SU-DHL-6 (cell line): Measurements from ENCODE around the gene PRICKLE2.

Experiments
- H2AFZ ChIP-seq: fragments of 200-600 bp; sonication (generic); 2 replicates; pipeline ENCODE4 v1.6.1; 2014; ENCODE audit warnings: low read depth, mild to moderate bottlenecking, moderate library complexity, mixed read lengths, antibody characterized with exemption, low read length; ENCODE audit not compliant: severe bottlenecking
- H3F3A ChIP-seq: fragments of 200-600 bp; shearing (Covaris generic); 2 replicates; pipeline ENCODE4 v1.6.0; 2016; ENCODE audit warnings: antibody characterized with exemption, mild to moderate bottlenecking; ENCODE audit not compliant: insufficient read depth
- H3K27ac ChIP-seq: fragments of 200-600 bp; sonication (generic); 2 replicates; pipeline ENCODE4 v1.5.1; 2016; ENCODE audit warnings: low read depth, mild to moderate bottlenecking, low read length, moderate library complexity, mixed read lengths
- H3K27me3 ChIP-seq: fragments of 200-600 bp; sonication (generic), shearing (Covaris generic); 2 replicates; pipeline ENCODE4 v1.6.0; 2014; ENCODE audit warnings: mild to moderate bottlenecking, low read length
- H3K36me3 ChIP-seq: fragments of 200-600 bp; sonication (generic); 2 replicates; pipeline ENCODE4 v1.6.1; 2014; ENCODE audit warnings: mild to moderate bottlenecking, low read length, mixed read lengths
- H3K4me2 ChIP-seq: fragments of 300-600, 200-600 bp; shearing (Covaris generic), sonication (generic); 2 replicates; pipeline ENCODE4 v1.6.0; 2014; ENCODE audit warnings: low read length, low read depth, mild to moderate bottlenecking; ENCODE audit not compliant: poor library complexity, severe bottlenecking
- H3K4me3 ChIP-seq: fragments of 200-600 bp; sonication (generic); 2 replicates; pipeline ENCODE4 v1.5.1; 2014; ENCODE audit warnings: antibody characterized with exemption, low read length, mild to moderate bottlenecking, mixed read lengths; ENCODE audit not compliant: insufficient read depth, poor library complexity, severe bottlenecking
- H3K79me2 ChIP-seq: fragments of 200-600 bp; sonication (generic); 2 replicates; pipeline ENCODE4 v1.6.1; 2014; ENCODE audit warnings: mild to moderate bottlenecking, low read length, moderate library complexity; ENCODE audit not compliant: insufficient read depth
- H3K9ac ChIP-seq: fragments of 200-600 bp; sonication (generic); 2 replicates; pipeline ENCODE4 v1.7.0; 2014; ENCODE audit warnings: mild to moderate bottlenecking, low read length
- H3K9me2 ChIP-seq: fragments of 200-600 bp; sonication (generic); replicated peaks from 2 replicates; pipeline ENCODE4 v1.6.1; 2014; ENCODE audit warnings: low read length; ENCODE audit not compliant: insufficient read depth
- H3K9me3 ChIP-seq: fragments of 200-600 bp; sonication (generic); 2 replicates; pipeline ENCODE4 v1.6.1; 2014; ENCODE audit warnings: low read length, mixed read lengths; ENCODE audit not compliant: insufficient read depth
- H4K20me1 ChIP-seq: fragments of 200-600 bp; sonication (generic); 2 replicates; pipeline ENCODE4 v1.6.1; 2014; ENCODE audit warnings: low read depth, mild to moderate bottlenecking, antibody characterized with exemption, low read length, moderate library complexity, mixed read lengths
- EZH2phosphoT487 ChIP-seq: fragments of 200-600 bp; sonication (generic), shearing (Covaris generic); conservative IDR thresholded peaks from 2 replicates; pipeline ENCODE4 v1.6.1; 2018; ENCODE audit warnings: mild to moderate bottlenecking, antibody characterized with exemption, low read length, moderate library complexity, mixed read lengths
- TF ChIP-seq, protein P1 (sequence below): fragments of 200-600 bp; sonication (generic); IDR thresholded peaks from one replicate; pipeline ENCODE4 v1.5.1; 2017; ENCODE audit warnings: antibody characterized with exemption, mild to moderate bottlenecking, low read length, moderate library complexity; ENCODE audit not compliant: insufficient read depth, poor library complexity, severe bottlenecking

PRICKLE2 gene

DNA sequence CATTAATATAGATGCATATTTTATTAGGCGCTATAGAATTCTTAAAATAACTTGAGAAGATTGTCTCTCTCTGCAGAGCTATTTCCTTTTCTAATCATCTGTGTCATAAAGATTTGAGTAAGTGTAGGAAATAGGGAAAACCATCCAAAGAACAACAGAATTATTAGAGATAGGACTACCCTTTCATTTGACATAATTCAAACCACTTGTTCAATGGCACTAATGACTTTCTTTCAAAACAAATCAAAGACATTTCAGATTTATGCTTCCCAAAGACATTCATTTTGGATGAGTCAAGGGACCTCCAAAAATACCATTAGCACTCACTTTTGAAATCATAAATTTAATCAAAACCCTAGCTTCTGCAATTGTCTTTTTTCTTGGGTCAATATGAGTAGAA, 29.5 kb downstream of the PRICKLE2 start:
- TF ChIP-seq, protein P1, sequence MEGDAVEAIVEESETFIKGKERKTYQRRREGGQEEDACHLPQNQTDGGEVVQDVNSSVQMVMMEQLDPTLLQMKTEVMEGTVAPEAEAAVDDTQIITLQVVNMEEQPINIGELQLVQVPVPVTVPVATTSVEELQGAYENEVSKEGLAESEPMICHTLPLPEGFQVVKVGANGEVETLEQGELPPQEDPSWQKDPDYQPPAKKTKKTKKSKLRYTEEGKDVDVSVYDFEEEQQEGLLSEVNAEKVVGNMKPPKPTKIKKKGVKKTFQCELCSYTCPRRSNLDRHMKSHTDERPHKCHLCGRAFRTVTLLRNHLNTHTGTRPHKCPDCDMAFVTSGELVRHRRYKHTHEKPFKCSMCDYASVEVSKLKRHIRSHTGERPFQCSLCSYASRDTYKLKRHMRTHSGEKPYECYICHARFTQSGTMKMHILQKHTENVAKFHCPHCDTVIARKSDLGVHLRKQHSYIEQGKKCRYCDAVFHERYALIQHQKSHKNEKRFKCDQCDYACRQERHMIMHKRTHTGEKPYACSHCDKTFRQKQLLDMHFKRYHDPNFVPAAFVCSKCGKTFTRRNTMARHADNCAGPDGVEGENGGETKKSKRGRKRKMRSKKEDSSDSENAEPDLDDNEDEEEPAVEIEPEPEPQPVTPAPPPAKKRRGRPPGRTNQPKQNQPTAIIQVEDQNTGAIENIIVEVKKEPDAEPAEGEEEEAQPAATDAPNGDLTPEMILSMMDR: no peak
- TF ChIP-seq EZH2phosphoT487: no peak
- Histone ChIP-seq H3K4me3 (no peak overlapping the region), H3K9ac (no peak overlapping the region), H3F3A (no peaks in the 10 kb centered on the region), H3K36me3 (no peaks in the 10 kb centered on the region), H3K4me2 (no peak overlapping the region), H4K20me1 (no peaks in the 10 kb centered on the region), H3K9me2 (no peaks in the 10 kb centered on the region), H3K79me2 (no peaks in the 10 kb centered on the region), H3K9me3 (no peaks in the 10 kb centered on the region), H3K27ac (no peak overlapping the region), H3K27me3 (no peaks in the 10 kb centered on the region), H2AFZ (no peak overlapping the region)

DNA sequence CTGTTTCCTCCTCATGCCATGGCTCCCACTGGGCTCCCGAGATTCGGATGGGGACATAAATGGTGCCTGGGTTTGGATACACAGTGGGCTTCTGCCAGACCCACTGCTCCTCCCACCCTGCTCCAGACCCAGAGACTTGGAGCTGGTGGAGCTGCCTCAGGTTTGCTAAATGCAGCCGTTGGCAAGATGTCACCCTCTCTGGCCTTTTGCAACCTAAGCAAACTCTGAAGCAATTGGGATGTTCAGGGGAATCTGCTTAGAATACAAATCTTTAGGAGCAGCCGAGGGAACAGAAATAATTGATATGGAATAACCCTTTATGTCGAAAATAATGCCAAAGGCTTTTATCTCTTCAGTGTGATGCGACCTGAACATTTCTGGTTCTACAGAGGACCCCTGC, 33.4 kb downstream of the PRICKLE2 start:
- Histone ChIP-seq H3K27me3 (no peaks in the 10 kb centered on the region), H3K4me3 (no peak overlapping the region), H3K79me2 (no peaks in the 10 kb centered on the region), H2AFZ (no peak overlapping the region), H3K9me2 (no peaks in the 10 kb centered on the region; the same call in 1 of the 2 replicates), H3K9me3 (no peaks in the 10 kb centered on the region), H3K27ac (no peak overlapping the region), H3K4me2 (no peak overlapping the region), H3F3A (no peaks in the 10 kb centered on the region), H3K9ac (no peak overlapping the region), H4K20me1 (no peaks in the 10 kb centered on the region), H3K36me3 (no peaks in the 10 kb centered on the region)
- TF ChIP-seq, protein P1: no peak
- TF ChIP-seq EZH2phosphoT487: no peak

DNA sequence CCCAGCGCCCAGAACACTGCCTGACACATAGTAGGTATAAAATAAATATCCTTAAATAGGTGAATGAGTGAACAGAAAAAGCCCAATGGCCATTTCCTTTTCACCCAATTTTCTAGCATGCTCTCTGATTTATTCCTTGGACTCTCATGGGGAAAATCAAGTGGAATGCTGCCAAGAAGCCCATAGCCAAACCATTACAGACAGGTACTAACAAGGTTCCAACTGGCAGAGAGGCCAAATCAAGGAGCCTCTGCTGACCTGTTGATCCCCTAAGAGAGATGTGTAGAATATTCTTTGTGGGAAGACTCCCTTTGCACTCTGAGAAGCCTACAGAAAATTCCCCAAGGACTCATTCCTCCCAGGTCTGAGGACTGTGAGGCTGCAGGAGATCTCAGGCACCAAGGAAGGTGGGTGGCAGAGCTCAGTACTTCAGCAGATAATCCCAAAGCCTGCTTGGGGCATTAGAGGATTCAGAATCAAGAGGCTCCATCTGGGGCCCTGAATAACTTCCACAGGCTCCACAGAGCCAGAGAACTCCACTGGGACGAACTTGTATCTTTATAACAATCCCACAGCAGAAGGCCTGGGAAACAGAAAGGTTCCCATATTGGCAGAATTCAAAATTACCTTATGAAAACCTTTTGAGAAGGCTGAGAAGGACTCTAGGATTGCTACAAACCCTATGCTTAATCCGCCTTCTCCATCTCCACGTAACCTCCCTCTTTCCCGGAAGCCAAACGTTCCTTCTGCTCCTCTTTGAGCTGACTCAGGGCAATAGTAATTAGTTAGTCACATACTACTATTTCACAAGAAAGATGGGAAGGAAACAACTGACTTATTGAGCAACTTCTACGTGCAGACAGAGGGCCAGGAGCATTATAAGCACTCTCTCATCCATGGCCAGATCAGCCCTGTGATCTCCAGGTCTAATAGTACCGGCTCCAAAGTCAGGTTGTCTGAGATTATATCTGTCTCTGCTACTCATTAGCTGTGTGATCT, 34.5 kb downstream of the PRICKLE2 start:
- Histone ChIP-seq H3F3A (no peaks in the 10 kb centered on the region), H3K9me2 (no peaks in the 10 kb centered on the region; the same call in 1 of the 2 replicates)

More for the DNA sequence above, 34.5 kb downstream of the PRICKLE2 start:
- Histone ChIP-seq H3K36me3 (no peaks in the 10 kb centered on the region), H3K4me2 (no peak overlapping the region), H3K9ac (no peak overlapping the region), H3K27ac (no peak overlapping the region), H4K20me1 (no peaks in the 10 kb centered on the region), H3K4me3 (no peak overlapping the region), H3K79me2 (no peaks in the 10 kb centered on the region), H2AFZ (no peak overlapping the region), H3K9me3 (no peaks in the 10 kb centered on the region), H3K27me3 (no peaks in the 10 kb centered on the region)
- TF ChIP-seq, protein P1: no peak
- TF ChIP-seq EZH2phosphoT487: no peak
